Mesothelial cell of epicardium (in vitro differentiated cells): ENCODE measurements around the gene FBXO30. TPM values are rescaled to one million over a fixed set of nuclear protein-coding genes. Genes with fewer than 3 reads are reported as not detected.

Source experiments
- total RNA-seq: library from RNA; stranded (reverse); gene quantifications from 3 replicates; pipeline ENCODE4 v1.2.1, GENCODE V29; 2021

Gene FBXO30
- total RNA-seq, 1 donor from 2014 or later: 9.2 TPM

Other genes with a start within 250 kb of the FBXO30 start
- gene EPM2A, start 79.3 kb downstream of the FBXO30 start, total RNA-seq: 7.8 to 9.8 TPM (median 9.5 TPM) in 3 replicates
- 25.1 to 27.0 TPM (median 25.3 TPM) in 3 replicates for gene SHPRH, start 149.6 kb upstream of the FBXO30 start, total RNA-seq
- 0.11 to 0.16 TPM in 2 of 3 replicates, not detected in the other for gene GRM1, start 214.3 kb upstream of the FBXO30 start, total RNA-seq